HG02759 (cell line): ENCODE data around the gene LENEP.

ENCODE experiments used
- ATAC-seq: cut with Tn5 transposase; IDR thresholded peaks from one replicate; pipeline ENCODE4 v1.9.1; 2021; ENCODE audit warnings: mild to moderate bottlenecking, moderate library complexity; ENCODE audit not compliant: unreplicated experiment

Gene LENEP

DNA sequence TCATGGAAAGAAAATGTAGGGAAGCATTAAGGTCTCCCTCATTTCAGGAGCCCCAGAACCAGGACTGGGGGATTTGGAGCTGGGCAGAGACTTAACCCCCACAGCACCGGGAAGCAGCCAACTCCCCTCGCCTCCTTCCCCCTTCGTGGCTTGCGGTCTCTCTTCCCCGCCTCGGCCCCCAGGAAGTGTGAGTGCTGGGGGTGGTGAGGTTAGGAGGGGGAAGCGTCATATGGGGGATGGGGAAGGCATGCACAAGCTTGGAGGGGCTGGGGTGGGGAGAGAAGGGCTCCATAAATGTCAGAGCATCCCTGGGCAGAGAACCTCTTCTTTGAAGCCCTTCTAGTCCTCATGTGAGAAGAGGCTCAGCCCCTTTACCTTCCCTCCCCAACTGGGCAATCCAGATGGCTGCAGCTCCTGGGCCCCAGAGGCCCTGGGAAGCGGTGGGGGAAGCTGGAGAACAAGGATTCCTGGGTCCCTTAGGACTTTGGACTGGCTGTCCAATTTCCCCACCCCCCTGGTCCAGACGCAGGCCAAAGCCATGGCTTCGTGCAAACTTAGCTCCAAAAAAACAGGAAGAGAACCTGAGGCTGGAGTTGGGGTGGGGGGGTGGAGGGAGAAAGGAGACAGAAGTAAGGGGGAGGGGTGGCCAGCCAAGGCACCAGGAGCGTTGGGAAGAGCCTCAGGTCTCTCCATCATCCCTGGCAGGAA, 17.0 kb downstream of the LENEP start:
- ATAC-seq: no peak

DNA sequence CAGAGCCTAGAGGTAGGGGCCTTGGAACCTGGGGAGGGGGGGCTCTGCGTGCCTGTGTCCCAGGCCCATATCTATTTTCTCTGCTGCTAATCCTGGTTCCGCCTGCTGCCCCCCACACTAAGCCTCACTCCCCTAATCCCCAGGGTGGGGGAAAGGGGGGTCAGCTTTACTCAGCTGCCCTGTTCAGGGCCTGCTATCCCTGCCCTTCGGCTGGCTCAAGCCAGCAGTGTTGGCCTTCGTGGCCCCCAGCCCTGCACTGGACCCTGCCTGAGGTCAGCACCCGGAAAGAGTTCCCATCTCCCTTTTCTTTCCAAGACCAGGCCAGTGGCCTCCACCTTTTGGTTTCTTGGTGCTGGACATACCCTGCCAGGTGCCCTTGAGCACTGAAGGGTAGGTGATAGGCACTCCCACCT, 17.6 kb downstream of the LENEP start:
- no peak for ATAC-seq

DNA sequence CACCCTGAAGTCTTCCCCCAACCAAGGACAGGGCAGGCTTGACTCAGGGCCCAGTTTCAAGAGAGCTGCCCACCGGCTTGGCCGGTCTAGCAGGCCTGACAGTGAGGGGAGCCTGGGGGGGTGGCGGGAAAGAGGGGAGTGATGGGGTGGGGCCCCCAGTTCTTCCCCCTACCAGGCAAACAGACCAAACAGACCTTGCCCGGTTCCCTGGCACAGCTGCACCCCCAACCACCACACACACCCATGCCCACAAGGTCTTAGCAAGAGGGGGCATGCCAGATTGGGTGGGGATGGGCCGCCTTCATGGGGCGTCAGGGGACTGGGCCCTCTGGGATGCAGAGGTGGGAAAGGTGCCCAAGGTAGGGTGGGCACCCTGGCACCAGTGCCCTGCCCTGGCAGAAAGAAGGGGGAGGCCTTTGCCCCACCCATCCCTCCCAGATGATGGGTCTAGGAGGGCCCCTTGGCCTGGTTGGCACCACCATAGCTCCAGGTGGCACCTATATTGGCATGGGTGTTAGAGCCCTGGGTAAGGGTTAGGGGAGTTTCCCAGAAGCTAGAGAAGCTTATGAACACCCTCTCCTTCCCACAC, 18.1 kb downstream of the LENEP start:
- ATAC-seq: no peak

GRCh38 chr1:155012026-155012546, 18.7 kb downstream of the LENEP start:
- ATAC-seq: no peak

DNA sequence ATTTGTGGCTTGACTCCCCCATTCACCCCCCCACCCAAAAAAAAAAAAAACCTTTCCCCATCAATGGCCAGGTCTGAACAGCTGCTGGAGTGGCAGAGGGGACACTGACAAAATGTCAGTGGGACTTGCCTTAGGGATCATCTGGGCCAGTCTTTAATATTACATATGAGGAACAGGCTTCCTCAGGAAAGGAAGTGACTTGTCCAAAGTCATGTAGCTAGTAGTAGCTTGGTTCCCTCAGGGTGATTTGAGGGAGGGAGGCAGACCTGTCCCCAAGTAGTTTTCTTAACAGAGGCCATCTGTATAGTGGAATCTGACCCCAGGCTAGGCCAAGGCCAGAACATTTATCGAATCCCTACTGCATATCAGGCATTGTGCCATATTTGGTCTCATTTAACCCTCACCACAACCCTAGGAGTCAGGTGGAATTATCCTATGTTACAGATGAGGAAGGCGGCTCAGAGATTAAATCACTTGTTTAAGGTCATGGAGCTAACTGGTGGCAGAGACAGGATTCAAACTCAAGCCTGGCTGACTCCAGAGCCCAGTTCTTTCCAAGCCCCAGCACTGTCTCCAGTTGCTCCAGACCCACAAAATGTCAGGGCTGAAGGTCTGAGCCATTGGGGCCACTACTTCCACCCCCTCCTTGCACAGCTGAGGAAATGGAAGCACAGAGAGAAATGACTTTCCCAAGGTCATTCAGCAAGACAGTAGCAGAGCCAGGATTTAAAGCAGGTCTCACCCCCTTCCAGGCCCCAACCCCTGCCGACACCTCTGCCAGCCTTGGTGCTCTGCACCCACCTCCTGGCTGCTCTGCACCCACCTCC, 19.6 kb downstream of the LENEP start:
- no peak for ATAC-seq

DNA sequence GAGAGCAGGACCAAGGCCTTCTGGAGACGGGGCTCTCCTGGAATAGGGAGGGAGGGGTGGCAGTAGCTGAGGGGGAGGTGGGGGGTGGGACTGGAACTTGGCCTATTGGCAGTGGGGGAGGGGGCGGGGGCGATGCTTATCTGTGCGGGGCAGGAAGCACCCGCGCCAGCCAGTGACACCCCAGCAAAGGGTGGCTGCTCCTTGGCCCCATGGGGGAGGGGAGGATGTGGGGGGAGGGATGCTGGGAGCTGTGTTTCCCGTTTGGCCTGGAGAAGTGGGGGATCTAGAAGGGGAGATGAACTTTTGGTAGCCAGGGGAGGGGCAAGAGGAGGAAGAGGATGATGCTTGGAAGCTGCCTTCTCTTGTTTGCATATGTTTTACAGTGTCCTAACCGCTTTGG, 20.2 kb downstream of the LENEP start:
- no peak for ATAC-seq

GRCh38 chr1:155014709-155015508, 21.5 kb downstream of the LENEP start:
- ATAC-seq: no peak

DNA sequence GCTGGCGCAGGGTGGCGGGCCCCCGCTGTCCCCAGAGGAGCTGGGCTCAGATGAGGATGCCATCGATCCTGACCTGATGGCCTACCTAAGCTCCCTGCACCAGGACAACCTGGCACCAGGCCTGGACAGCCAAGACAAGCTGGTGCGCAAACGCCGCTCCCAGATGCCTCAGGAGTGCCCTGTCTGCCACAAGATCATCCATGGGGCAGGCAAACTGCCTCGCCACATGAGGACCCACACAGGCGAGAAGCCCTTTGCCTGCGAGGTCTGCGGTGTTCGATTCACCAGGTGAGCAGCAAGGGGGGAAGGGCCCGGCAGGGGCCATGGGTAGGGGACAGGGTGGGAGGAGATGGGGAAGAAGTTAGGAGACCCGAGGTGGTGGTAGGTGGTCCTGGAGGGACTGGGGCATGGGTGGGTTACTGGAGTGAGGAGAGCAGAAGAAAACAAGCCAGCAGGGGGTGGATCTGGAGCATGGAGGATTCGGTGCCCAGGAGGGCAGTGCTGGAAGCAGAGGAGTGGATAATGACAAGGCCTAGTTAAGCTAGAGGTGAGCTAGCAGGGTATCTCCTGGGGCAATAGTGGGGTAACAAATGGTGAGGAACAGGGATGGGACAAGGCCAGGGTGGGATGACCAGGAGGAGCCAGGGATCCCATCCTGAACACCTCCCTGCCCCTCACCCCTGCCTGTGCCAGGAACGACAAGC, 22.3 kb downstream of the LENEP start:
- no peak for ATAC-seq

GRCh38 chr1:155016231-155016831, 22.9 kb downstream of the LENEP start:
- ATAC-seq: no peak

DNA sequence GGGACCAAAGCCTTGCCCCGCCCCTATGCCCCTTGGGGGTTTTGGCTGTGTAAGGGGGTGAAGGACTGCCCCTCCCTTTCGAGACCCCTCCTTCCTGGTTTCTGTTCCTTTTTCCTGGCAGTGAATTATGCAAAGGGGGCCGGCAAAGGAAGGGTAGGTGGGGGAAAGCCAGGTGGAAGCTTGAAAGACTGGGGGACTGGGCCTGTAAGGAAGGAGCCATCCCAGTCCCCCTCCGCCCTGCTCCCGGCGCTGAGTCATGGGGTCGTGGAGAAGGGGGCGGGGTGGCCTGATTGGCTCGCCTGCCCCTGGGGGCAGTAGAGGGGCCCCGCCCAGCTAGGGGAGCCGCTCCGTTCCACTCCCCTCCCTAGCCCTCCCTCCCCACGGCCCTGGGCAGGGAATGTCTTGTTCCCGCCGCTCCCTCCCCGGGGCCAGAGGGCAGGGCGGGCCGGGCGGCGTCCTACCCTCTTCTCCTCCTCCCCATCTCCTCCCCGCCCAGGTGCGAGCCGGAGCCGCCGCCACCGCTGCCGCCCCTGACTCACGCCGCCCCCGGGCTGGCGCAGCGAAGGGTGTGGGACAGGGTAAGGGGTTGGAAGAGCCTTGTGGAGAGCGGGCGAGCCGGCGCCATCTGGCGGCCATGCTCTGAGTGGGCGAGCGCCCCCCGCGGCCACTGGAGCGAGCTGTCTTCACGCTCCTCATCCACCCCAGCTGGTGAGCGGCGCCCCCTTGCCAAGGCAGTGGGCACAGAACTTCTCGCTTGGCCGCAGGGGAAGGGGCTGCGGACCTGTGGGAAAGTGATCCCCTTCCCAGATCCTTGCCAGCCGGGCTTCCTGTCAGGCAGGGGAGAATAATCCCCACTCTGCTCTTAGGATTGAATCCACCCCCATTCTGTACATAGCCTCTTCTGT, 23.9 kb downstream of the LENEP start:
- ATAC-seq: peak; percentile 80

DNA sequence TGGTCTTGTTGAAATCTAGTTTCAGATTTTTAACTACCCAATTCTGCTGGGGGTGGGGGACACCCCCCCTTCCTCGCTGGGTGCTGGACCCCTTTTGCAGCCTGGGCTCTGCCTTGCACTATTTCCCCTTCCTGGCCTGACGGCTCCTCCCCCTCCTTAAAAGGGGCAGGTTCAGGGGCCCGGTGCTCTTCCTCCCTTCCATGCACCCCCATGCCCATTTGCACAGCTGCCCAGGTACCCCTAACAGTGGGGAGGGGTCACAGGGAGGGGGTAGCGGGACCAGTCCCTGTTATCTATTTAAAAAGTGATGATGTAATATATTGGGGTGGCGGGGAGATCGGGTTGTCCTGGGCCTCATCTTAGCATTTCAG, 24.5 kb downstream of the LENEP start:
- peak; percentile 16 for ATAC-seq

DNA sequence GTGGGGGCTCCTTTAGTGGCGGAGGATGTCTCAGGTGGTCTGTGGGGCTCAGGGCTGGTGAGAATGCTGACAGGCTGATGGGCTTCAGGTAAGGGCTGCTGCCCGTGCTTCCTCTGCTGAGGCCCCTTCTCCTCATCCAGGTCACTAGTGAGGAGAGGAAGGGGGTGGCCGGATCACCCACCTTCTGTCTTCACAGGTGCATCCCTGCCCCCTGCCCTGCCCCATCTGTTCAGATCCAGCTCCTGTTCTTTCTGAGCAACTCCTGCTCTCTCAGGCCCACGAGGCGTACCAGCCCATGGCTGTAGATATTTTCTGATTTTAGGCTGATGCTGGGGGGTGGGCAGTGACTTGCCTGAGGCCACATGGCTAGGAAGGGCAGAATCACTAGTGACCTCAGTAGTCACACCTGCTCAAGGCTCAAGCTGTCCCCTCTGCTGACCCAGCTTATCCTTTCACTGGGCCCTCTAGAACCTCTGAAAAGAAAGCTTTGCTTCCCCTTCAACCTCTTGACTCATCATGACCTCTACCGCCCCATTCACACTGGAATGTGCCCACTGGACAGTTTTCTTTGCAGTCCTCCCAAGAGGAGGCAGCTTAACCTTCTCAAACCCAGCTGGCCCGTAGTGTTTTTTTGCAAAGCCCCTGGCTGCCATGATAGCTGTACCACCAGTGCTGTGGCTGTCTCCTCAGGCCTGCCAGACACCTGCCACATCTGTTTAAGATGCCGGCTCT, 25.4 kb downstream of the LENEP start:
- ATAC-seq: no peak

GRCh38 chr1:155019377-155020245, 26.2 kb downstream of the LENEP start:
- no peak for ATAC-seq

GRCh38 chr1:155022136-155022926, 28.9 kb downstream of the LENEP start:
- ATAC-seq: no peak

- no peak for ATAC-seq
Measured at GRCh38 chr1:155022927-155023236, 29.5 kb downstream of the LENEP start.

GRCh38 chr1:155023627-155024026, 30.2 kb downstream of the LENEP start:
- no peak for ATAC-seq

- ATAC-seq: no peak
Measured at GRCh38 chr1:155024315-155024714, 30.9 kb downstream of the LENEP start.
